Activated CD4-positive, alpha-beta T cell treated with anti-CD3 and anti-CD28 coated beads, Interleukin-2, amount 50 U/mL, for 24 hours (primary cell): ENCODE measurements around the gene ACAP1.

Experiments used
- DNase-seq, 2 donors: peaks; one replicate each; pipeline ENCODE4 v3.0.0-alpha.2; 2020; ENCODE audit warnings: low read depth in 1 of 2, low spot score in 1 of 2

ACAP1 gene

DNA sequence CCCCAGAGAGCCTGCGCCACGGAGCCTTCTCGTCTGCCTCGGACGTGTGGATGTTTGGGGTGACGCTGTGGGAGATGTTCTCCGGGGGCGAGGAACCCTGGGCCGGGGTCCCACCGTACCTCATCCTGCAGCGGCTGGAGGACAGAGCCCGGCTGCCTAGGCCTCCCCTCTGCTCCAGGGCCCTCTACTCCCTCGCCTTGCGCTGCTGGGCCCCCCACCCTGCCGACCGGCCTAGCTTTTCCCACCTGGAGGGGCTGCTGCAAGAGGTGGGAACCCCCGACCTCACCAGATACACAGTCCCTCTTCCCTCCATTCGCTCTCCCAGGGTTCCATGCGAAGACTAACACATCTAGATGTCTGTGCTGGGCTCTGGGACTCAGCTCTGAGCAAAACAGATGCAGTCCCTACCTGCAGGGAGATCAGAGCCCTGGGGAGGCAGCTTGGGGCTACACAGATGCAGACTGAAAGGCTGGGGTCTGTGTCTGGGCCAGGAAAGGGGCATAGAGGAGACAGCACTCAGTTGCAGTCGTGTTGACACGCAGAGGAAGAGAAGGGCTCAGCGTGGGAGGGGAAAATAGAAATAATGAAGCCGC, 48.3 kb downstream of the ACAP1 start:
- DNase-seq, result no peak

DNA sequence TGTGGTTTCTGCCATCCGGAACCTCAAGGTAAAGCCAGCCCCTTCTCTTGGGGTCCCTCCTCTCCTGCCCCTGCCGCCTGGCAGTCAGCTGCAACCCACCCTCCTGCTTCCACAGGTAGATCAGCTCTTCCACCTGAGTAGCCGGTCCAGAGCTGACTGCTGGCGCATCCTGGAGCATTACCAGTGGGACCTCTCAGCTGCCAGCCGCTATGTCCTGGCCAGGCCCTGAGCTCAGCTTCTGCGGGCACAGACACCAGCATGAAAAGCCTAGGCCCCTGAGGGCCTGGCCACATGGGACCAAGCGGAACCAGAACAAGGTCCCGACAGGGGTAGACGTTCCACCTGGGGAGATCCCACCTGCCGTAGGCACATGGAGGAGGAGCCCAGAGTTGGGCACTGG, 52.5 kb downstream of the ACAP1 start:
- no peak for DNase-seq

- DNase-seq, result no peak
These were observed 53.9 kb downstream of the ACAP1 start for GRCh38 chr17:7389924-7390910.

DNA sequence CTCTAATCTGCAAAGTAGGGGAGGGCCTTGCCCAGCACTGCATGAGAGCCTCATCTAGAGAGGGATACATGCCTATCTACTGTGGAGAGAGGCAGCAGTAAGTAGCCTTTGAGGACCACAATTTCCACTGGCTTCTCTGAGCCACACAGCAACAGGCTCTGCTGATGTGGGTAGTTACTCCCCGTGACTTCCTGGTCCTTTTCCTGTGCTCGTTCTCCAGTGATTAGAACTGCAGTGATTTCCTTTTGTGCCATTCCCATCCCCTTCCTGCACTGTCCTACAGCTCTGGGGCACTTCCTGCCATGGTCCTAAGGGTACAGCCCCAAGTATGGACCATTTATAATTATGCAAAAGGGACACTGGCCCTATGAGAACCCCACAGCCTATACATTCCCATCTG, 55.0 kb downstream of the ACAP1 start:
- DNase-seq, result no peak

- no peak for DNase-seq
These were observed 56.6 kb downstream of the ACAP1 start for GRCh38 chr17:7392696-7393612.

- DNase-seq, result no peak
These were observed 57.5 kb downstream of the ACAP1 start for GRCh38 chr17:7393613-7394451.

GRCh38 chr17:7394452-7395191, 58.3 kb downstream of the ACAP1 start, which contains the start of gene PLSCR3:
Gene PLSCR3, minus strand, starts transcription at chr17:7394525. Its CDS starts 415 bp downstream, at chr17:7394110.
- peak; percentile 71 to 75 for DNase-seq

DNA sequence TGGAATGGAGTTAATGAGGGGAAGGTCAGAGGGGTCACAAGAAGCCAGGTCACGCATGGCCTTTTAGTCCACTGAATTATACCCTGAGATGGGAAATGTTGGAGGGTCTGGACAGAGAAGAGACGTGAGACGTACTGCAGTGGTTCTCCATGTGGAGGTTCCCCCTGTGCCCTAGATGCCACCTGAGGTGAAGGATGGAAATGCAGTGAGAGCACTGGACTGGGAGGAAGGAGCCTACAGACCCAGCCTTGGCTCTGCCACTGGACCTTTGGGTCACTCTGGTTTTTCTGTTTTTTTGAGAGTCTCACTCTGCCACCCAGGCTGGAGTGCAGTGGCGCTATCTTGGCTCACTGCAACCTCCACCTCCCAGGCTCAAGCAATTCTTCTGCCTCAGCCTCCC, 59.8 kb downstream of the ACAP1 start:
- DNase-seq, result no peak

DNA sequence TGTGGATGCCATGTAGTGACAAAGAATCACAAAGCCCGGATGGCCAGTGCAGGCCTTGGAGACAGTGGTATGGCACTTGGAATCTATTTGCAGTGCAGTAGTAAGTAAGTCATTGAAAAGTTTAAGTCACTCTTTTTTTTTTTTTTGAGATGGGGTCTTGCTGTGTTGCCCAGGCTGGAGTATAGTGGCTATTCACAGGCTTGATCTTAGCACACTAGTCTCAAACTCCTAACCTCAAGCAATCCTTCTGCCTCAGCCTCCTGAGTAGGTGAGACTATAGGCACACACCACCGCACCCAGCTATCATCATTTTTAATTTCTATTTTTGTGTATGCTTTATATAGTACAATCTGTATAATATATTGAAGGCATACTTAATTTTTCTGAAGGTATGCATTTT, 62.3 kb downstream of the ACAP1 start:
- no peak for DNase-seq
